GM12878 (cell line): ENCODE data around the gene GMCL1. TPM values are rescaled to one million over a fixed set of nuclear protein-coding genes. Genes with fewer than 3 reads are reported as not detected.

ENCODE experiments used
- ATAC-seq: fragments of 200-7000 bp; cut with Tn5 transposase; 3 replicates; pipeline ENCODE4 v1.9.1; 2020; ENCODE audit warnings: mild to moderate bottlenecking, moderate library complexity
- BruUV-seq: library from RNA; stranded (reverse); fragments of 400-500 nt; replicated peaks from 2 replicates; lab custom pipeline; 2021; lab: Mats Ljungman, UMichigan
- CTCF ChIA-PET: fragments of 300-600 bp; sonication (Branson Sonifier 250); formaldehyde crosslinking; extraction: SDS; loops from one replicate; lab custom pipeline; 2021; ENCODE audit warnings: inconsistent platforms; lab: Yijun Ruan, JAX
- POLR2A ChIA-PET: fragments of 350-600 bp; formaldehyde crosslinking; extraction: SDS; loops from one replicate; lab custom pipeline; 2021; ENCODE audit warnings: inconsistent platforms; lab: Charles Lee
- RAD21 ChIA-PET: fragments of 300-600 bp; sonication (Branson Sonifier 250); formaldehyde crosslinking; loops from one replicate; lab custom pipeline; 2023; ENCODE audit warnings: antibody characterized with exemption; ENCODE audit not compliant: unreplicated experiment; lab: Charles Lee
- SMC1A ChIA-PET: fragments of 300-600 bp; sonication (Branson Sonifier 250); formaldehyde crosslinking; loops from one replicate; lab custom pipeline; 2023; ENCODE audit not compliant: unreplicated experiment, uncharacterized antibody; lab: Charles Lee
- DNase-seq: peaks from one replicate; pipeline ENCODE4 v3.0.0-alpha.2; 2011; ENCODE audit warnings: low read depth, low spot score
- FAIRE-seq: peaks from 3 replicates; lab custom pipeline; 2011; peaks lifted over from hg19 to GRCh38; lab: Jason Lieb, UNC
- H2AFZ ChIP-seq: 2 replicates; pipeline ENCODE4 v1.6.0; 2011; ENCODE audit warnings: low read depth, low read length, control low read depth; ENCODE audit not compliant: control insufficient read depth
- H3K27ac ChIP-seq: 2 replicates; pipeline ENCODE4 v1.5.1; 2011; ENCODE audit warnings: control low read depth; ENCODE audit not compliant: control insufficient read depth, insufficient read depth
- H3K27me3 ChIP-seq, 2 experiments: replicated peaks in 1 of 2; 2 replicates each; pipeline versions ENCODE4 v1.6.0 to v1.6.1; 2011; ENCODE audit warnings: low read length in 1 of 2; ENCODE audit not compliant: control insufficient read depth in 2 of 2, insufficient read depth in 2 of 2
- H3K36me3 ChIP-seq, 2 experiments: 2 replicates each; pipeline ENCODE4 v1.5.1; 2011; ENCODE audit warnings: low read length in 1 of 2; ENCODE audit not compliant: control insufficient read depth in 2 of 2, insufficient read depth in 2 of 2
- H3K4me1 ChIP-seq: 2 replicates; pipeline ENCODE4 v1.6.1; 2011; ENCODE audit warnings: mild to moderate bottlenecking, low read length, moderate library complexity, mixed read lengths; ENCODE audit not compliant: control insufficient read depth, insufficient read depth
- H3K4me2 ChIP-seq: 2 replicates; pipeline ENCODE4 v1.6.0; 2011; ENCODE audit warnings: control low read depth; ENCODE audit not compliant: control insufficient read depth, insufficient read depth
- H3K4me3 ChIP-seq: fragments of 200-600 bp; sonication (generic); 2 replicates; pipeline ENCODE4 v1.5.1; 2016
- H3K79me2 ChIP-seq: 2 replicates; pipeline ENCODE4 v1.6.0; 2011; ENCODE audit warnings: low read length; ENCODE audit not compliant: control insufficient read depth, insufficient read depth
- H3K9ac ChIP-seq: 2 replicates; pipeline ENCODE4 v1.8.0; 2011; ENCODE audit warnings: low read length, control low read depth, mixed read lengths; ENCODE audit not compliant: control insufficient read depth, insufficient read depth
- H3K9me3 ChIP-seq: replicated peaks from 3 replicates; pipeline ENCODE4 v1.5.1; 2011; ENCODE audit warnings: mild to moderate bottlenecking, low read length; ENCODE audit not compliant: control insufficient read depth, insufficient read depth
- H4K20me1 ChIP-seq: 2 replicates; pipeline ENCODE4 v1.6.0; 2011; ENCODE audit not compliant: control insufficient read depth, insufficient read depth
- CHD4 ChIP-seq: fragments of 200-600 bp; sonication (generic); IDR thresholded peaks from 2 replicates; pipeline ENCODE4 v1.6.1; 2016; ENCODE audit warnings: mild to moderate bottlenecking
- ETV6 ChIP-seq, 2 experiments: fragments of 450-650 bp in 1 of 2; IDR thresholded peaks in 1 of 2; conservative IDR thresholded peaks in 1 of 2; 2 replicates each; pipeline ENCODE4 v1.6.1; 2014; ENCODE audit warnings: antibody characterized with exemption in 1 of 2, borderline replicate concordance in 1 of 2, low read depth in 1 of 2, mild to moderate bottlenecking in 1 of 2, moderate library complexity in 1 of 2
- PAX5 ChIP-seq: IDR thresholded peaks from 2 replicates; pipeline ENCODE4 v1.6.1; 2011; ENCODE audit warnings: low read depth, low read length, borderline replicate concordance
- RCOR1 ChIP-seq: conservative IDR thresholded peaks from 2 replicates; pipeline ENCODE4 v1.6.1; 2012; ENCODE audit warnings: low read depth, low read length, improper control_type of control experiment
- RFX5 ChIP-seq: IDR thresholded peaks from 2 replicates; pipeline ENCODE4 v1.6.1; 2011; ENCODE audit warnings: low read depth, low read length, improper control_type of control experiment
- SIX5 ChIP-seq: IDR thresholded peaks from 2 replicates; pipeline ENCODE4 v1.6.1; 2011; ENCODE audit warnings: mild to moderate bottlenecking, low read depth, low read length, moderate library complexity; ENCODE audit not compliant: severe bottlenecking
- YBX1 ChIP-seq: fragments of 450-650 bp; IDR thresholded peaks from 2 replicates; pipeline ENCODE4 v1.6.1; 2016; ENCODE audit warnings: antibody characterized with exemption
- YY1 ChIP-seq: IDR thresholded peaks from 2 replicates; pipeline ENCODE4 v1.6.1; 2011; ENCODE audit warnings: low read depth, mild to moderate bottlenecking, low read length
- ZNF24 ChIP-seq: fragments of 450-650 bp; IDR thresholded peaks from 2 replicates; pipeline ENCODE4 v1.6.1; 2017; ENCODE audit warnings: antibody characterized with exemption, mild to moderate bottlenecking
- WGBS: methylation state at CpG from one replicate; pipeline ENCODE4 v1.1.6; 2016; ENCODE audit warnings: low lambda C conversion rate; ENCODE audit not compliant: insufficient replicate concordance, insufficient coverage; ENCODE audit errors: missing lambda C conversion rate; 5-methylcytosine and 5-hydroxymethylcytosine counted together
- in situ Hi-C: fragments of 300-500 bp; cut with MboI; formaldehyde crosslinking; loops from 9 replicates; pipeline ENCODE4 v1.14.3; 2018; ENCODE audit warnings: mixed read lengths
- intact Hi-C: fragments of 100-400 bp; cut with micrococcal nuclease; formaldehyde crosslinking; loops from one replicate; pipeline ENCODE4 v1.14.2; 2022; ENCODE audit not compliant: unreplicated experiment
- polyA plus RNA-seq, 11 experiments: library from polyadenylated mRNA; depleted of rRNA in 4 of 11; unstranded in 6 of 11; stranded (reverse) in 5 of 11; fragments of >200 nt; fragmentation: Nextera tagmentation in 4 of 11; fragmentation: Illumina TruSeq in 1 of 11; extraction: Ambion mirVana in 4 of 11; extraction: Trizol in 1 of 11; gene quantifications; 1 replicate in 1 of 11; 2 replicates in 10 of 11; pipeline versions ENCODE4 v1.2.1 to v1.2.3, GENCODE V29; 2011 to 2016; ENCODE audit warnings: inconsistent platforms in 2 of 11, missing spikeins in 2 of 11, low read depth in 1 of 11
- total RNA-seq, 4 experiments: library from RNA; depleted of rRNA in 3 of 4; stranded (reverse); fragments of >200 nt in 3 of 4; fragmentation: Illumina TruSeq in 1 of 4; extraction: Trizol in 1 of 4; gene quantifications; 2 replicates each; pipeline versions ENCODE4 v1.2.1 to v1.2.3, GENCODE V29; 2013 to 2021
- TF ChIP-seq, protein P1 (sequence below): fragments of 450-650 bp; IDR thresholded peaks from 2 replicates; pipeline ENCODE4 v1.6.1; 2016; ENCODE audit warnings: mild to moderate bottlenecking
- TF ChIP-seq, protein P2 (sequence below): IDR thresholded peaks from 2 replicates; pipeline ENCODE4 v1.6.1; 2012; ENCODE audit warnings: improper control_type of control experiment, low read depth, low read length; ENCODE audit not compliant: insufficient replicate concordance
- TF ChIP-seq, protein P3 (sequence below): fragments of 150-350 bp; IDR thresholded peaks from 2 replicates; pipeline ENCODE4 v1.6.1; 2014; ENCODE audit warnings: mild to moderate bottlenecking, low read depth, low read length

GMCL1 gene
- total and polyA plus RNA-seq, 10 of the 15 experiments (the other 5 are each of a cell fraction or from before 2014, with no cell fraction given), result 3.7 to 21.4 (median 12.3) TPM

DNA sequence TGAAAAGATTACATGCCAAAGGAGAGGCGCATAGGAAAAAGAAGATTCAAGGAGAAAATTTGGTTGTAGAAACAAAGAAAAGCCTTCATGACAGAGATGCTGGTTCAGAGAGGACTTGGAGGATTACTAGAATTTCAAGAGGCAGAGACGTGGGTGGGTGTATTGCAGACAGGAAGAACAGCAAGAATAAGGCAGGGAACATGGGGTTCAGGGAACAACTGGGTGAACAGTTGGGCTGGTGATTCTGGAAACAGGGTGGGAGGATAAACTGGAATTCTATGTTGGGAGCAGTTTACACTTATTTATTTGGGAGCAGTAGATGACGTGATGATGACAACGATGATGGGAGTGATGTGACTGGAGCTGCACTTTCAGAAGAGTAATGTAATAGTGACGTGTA lies 18.4 kb upstream of the GMCL1 start (continued):
- TF ChIP-seq, protein P1, sequence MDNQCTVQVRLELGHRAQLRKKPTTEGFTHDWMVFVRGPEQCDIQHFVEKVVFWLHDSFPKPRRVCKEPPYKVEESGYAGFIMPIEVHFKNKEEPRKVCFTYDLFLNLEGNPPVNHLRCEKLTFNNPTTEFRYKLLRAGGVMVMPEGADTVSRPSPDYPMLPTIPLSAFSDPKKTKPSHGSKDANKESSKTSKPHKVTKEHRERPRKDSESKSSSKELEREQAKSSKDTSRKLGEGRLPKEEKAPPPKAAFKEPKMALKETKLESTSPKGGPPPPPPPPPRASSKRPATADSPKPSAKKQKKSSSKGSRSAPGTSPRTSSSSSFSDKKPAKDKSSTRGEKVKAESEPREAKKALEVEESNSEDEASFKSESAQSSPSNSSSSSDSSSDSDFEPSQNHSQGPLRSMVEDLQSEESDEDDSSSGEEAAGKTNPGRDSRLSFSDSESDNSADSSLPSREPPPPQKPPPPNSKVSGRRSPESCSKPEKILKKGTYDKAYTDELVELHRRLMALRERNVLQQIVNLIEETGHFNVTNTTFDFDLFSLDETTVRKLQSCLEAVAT, result no peak
- no peak for TF ChIP-seq ETV6 (conservative IDR thresholded peaks at IDR 0.05 in 1 of 2, IDR thresholded peaks at IDR 0.05 in 1 of 2; ENCODE audit: borderline replicate concordance in 1 of 2, low read depth in 1 of 2)
- no peak for TF ChIP-seq YY1
- no peak for TF ChIP-seq PAX5

DNA sequence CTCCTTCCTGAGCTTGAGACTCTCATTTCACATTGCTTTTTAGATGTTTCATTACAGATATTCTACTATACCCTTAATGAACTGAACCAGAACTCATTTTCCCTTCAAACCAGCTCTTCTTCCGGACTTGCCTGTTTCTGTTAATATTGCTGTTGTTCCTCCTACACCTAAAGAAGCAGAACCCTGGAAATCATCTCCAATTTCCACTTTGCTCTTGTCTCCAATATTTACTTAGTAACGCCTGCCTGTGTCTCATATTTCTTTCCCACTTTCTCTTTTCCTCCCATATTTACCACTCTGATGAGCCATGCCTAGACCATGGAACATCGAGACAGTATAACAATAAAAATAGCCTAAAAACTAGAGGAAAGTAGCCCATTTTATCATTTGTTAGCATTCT lies 17.9 kb upstream of the GMCL1 start:
- POLR2A ChIA-PET, result interaction anchor here (1.7 kb wide), 1 partner anchor 66 kb away, joined by 5 read pairs; no protein-coding TSS in a partner anchor
- no peaks in the 10 kb centered on the region for H4K20me1 ChIP-seq
- no peak for TF ChIP-seq SIX5
- TF ChIP-seq RCOR1, result no peak
- TF ChIP-seq, protein P2, sequence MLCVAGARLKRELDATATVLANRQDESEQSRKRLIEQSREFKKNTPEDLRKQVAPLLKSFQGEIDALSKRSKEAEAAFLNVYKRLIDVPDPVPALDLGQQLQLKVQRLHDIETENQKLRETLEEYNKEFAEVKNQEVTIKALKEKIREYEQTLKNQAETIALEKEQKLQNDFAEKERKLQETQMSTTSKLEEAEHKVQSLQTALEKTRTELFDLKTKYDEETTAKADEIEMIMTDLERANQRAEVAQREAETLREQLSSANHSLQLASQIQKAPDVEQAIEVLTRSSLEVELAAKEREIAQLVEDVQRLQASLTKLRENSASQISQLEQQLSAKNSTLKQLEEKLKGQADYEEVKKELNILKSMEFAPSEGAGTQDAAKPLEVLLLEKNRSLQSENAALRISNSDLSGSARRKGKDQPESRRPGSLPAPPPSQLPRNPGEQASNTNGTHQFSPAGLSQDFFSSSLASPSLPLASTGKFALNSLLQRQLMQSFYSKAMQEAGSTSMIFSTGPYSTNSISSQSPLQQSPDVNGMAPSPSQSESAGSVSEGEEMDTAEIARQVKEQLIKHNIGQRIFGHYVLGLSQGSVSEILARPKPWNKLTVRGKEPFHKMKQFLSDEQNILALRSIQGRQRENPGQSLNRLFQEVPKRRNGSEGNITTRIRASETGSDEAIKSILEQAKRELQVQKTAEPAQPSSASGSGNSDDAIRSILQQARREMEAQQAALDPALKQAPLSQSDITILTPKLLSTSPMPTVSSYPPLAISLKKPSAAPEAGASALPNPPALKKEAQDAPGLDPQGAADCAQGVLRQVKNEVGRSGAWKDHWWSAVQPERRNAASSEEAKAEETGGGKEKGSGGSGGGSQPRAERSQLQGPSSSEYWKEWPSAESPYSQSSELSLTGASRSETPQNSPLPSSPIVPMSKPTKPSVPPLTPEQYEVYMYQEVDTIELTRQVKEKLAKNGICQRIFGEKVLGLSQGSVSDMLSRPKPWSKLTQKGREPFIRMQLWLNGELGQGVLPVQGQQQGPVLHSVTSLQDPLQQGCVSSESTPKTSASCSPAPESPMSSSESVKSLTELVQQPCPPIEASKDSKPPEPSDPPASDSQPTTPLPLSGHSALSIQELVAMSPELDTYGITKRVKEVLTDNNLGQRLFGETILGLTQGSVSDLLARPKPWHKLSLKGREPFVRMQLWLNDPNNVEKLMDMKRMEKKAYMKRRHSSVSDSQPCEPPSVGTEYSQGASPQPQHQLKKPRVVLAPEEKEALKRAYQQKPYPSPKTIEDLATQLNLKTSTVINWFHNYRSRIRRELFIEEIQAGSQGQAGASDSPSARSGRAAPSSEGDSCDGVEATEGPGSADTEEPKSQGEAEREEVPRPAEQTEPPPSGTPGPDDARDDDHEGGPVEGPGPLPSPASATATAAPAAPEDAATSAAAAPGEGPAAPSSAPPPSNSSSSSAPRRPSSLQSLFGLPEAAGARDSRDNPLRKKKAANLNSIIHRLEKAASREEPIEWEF, result no peak
- TF ChIP-seq RFX5, result no peak
- TF ChIP-seq YBX1, result no peak
- no peak for TF ChIP-seq CHD4
- TF ChIP-seq, protein P3, sequence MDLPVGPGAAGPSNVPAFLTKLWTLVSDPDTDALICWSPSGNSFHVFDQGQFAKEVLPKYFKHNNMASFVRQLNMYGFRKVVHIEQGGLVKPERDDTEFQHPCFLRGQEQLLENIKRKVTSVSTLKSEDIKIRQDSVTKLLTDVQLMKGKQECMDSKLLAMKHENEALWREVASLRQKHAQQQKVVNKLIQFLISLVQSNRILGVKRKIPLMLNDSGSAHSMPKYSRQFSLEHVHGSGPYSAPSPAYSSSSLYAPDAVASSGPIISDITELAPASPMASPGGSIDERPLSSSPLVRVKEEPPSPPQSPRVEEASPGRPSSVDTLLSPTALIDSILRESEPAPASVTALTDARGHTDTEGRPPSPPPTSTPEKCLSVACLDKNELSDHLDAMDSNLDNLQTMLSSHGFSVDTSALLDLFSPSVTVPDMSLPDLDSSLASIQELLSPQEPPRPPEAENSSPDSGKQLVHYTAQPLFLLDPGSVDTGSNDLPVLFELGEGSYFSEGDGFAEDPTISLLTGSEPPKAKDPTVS, result no peak
- TF ChIP-seq ZNF24, result no peak
- TF ChIP-seq ETV6 (conservative IDR thresholded peaks at IDR 0.05 in 1 of 2, IDR thresholded peaks at IDR 0.05 in 1 of 2; ENCODE audit: borderline replicate concordance in 1 of 2, low read depth in 1 of 2), result no peak

More for the DNA sequence above, 17.9 kb upstream of the GMCL1 start:
- 79% methylated on average over 3 of the region's 3 CpGs for WGBS
- H3K36me3 ChIP-seq, result peaks cover 3 to 18% of the 10 kb centered on the region in 2 experiments; a peak in 2 of 4 replicates
- no peaks in the 10 kb centered on the region for H3K4me1 ChIP-seq
- H3K4me3 ChIP-seq, result no peak overlapping the region
- no peaks in the 10 kb centered on the region for H3K9me3 ChIP-seq
- CTCF ChIA-PET, result interaction anchor here (0.6 to 13.5 kb wide), 6 partner anchors 8 to 251 kb away, joined by 3 to 408 read pairs (median 4); no protein-coding TSS in a partner anchor
- ATAC-seq, result no peak
- SMC1A ChIA-PET, result interaction anchor here (1.0 to 4.6 kb wide), 9 partner anchors 11 to 88 kb away, joined by 3 to 29 read pairs (median 4); no protein-coding TSS in a partner anchor
- H3K27me3 ChIP-seq, result no peaks in the 10 kb centered on the region
- no peak overlapping the region for H3K27ac ChIP-seq
- no peak overlapping the region for H3K9ac ChIP-seq
- RAD21 ChIA-PET, result interaction anchor here (0.9 to 5.8 kb wide), 6 partner anchors 8 to 87 kb away, joined by 3 to 35 read pairs (median 4); no protein-coding TSS in a partner anchor
- in situ Hi-C loops (loop anchor here (5.0 to 25.0 kb wide), 2 partner anchors 89 to 249 kb away; no protein-coding TSS in a partner anchor), intact Hi-C loops (no loop called here)
- no peak for DNase-seq
- no peaks in the 10 kb centered on the region for H3K79me2 ChIP-seq
- BruUV-seq, result no TSS peak
- FAIRE-seq, result no peak
- no peak overlapping the region for H3K4me2 ChIP-seq
- no peak overlapping the region for H2AFZ ChIP-seq
